PC-3 (cell line): Measurements from ENCODE around the gene KAZN.

Experiments used
- CTCF ChIP-seq: fragments of 300-600 bp; sonication (generic); conservative IDR thresholded peaks from 2 replicates; pipeline ENCODE4 v1.5.1; 2017; ENCODE audit warnings: antibody characterized with exemption, low read depth, mild to moderate bottlenecking, low read length
- EZH2phosphoT487 ChIP-seq: fragments of 300-600 bp; sonication (generic); IDR thresholded peaks from 2 replicates; pipeline ENCODE4 v1.6.1; 2018; ENCODE audit warnings: mild to moderate bottlenecking, antibody characterized with exemption, low read length, borderline replicate concordance

GRCh38 chr1:15153184-15153841 lies 554.8 kb downstream of the KAZN start, which contains the start of gene TMEM51:
- no peak for TF ChIP-seq CTCF
- no peak for TF ChIP-seq EZH2phosphoT487
